H9 (cell line): ENCODE measurements around the gene SHB. TPM values are rescaled to one million over a fixed set of nuclear protein-coding genes. Genes with fewer than 3 reads are reported as not detected.

ENCODE experiments used
- DNase-seq: peaks from one replicate; pipeline ENCODE4 v3.0.0-alpha.2; 2017
- H2AFZ ChIP-seq: one replicate; pipeline ENCODE4 v1.6.1; 2013; ENCODE audit warnings: mild to moderate bottlenecking, low read length, control low read depth, moderate library complexity
- H2AK5ac ChIP-seq: 2 replicates; pipeline ENCODE4 v1.6.1; 2013; ENCODE audit warnings: low read length, control low read depth, mixed read lengths; ENCODE audit not compliant: insufficient read length
- H2BK120ac ChIP-seq: one replicate; pipeline ENCODE4 v1.6.1; 2013; ENCODE audit warnings: low read depth, mild to moderate bottlenecking, low read length, control low read depth, inconsistent platforms; ENCODE audit not compliant: poor library complexity, severe bottlenecking
- H2BK12ac ChIP-seq: 2 replicates; pipeline ENCODE4 v1.6.1; 2013; ENCODE audit warnings: low read length, control low read depth, mixed read lengths, low read depth; ENCODE audit not compliant: insufficient read length
- H2BK15ac ChIP-seq: 2 replicates; pipeline ENCODE4 v1.6.1; 2013; ENCODE audit warnings: low read depth, low read length, control low read depth
- H2BK20ac ChIP-seq: one replicate; pipeline ENCODE4 v1.6.1; 2013; ENCODE audit warnings: low read depth, mild to moderate bottlenecking, low read length, control low read depth, inconsistent platforms; ENCODE audit not compliant: poor library complexity, severe bottlenecking
- H2BK5ac ChIP-seq: 2 replicates; pipeline ENCODE4 v1.6.1; 2013; ENCODE audit warnings: low read length, control low read depth, mixed read lengths; ENCODE audit not compliant: insufficient read length
- H3K14ac ChIP-seq: 2 replicates; pipeline ENCODE4 v1.6.1; 2013; ENCODE audit warnings: low read length, control low read depth; ENCODE audit not compliant: insufficient read depth
- H3K18ac ChIP-seq: 2 replicates; pipeline ENCODE4 v1.6.1; 2013; ENCODE audit warnings: low read depth, mild to moderate bottlenecking, mixed read lengths, low read length, control low read depth; ENCODE audit not compliant: insufficient read length
- H3K23ac ChIP-seq: 2 replicates; pipeline ENCODE4 v1.6.1; 2013; ENCODE audit warnings: low read length, control low read depth, mixed read lengths, low read depth; ENCODE audit not compliant: insufficient read length
- H3K23me2 ChIP-seq: 2 replicates; pipeline ENCODE4 v1.6.1; 2013; ENCODE audit warnings: low read depth, mild to moderate bottlenecking, mixed read lengths, low read length, control low read depth; ENCODE audit not compliant: insufficient read length, poor library complexity, severe bottlenecking
- H3K27ac ChIP-seq: 2 replicates; pipeline ENCODE4 v1.5.1; 2013; ENCODE audit warnings: low read length, control low read depth, mixed read lengths, low read depth; ENCODE audit not compliant: insufficient read length
- H3K27me3 ChIP-seq: 2 replicates; pipeline ENCODE4 v1.6.1; 2013; ENCODE audit warnings: low read length, control low read depth, inconsistent platforms; ENCODE audit not compliant: insufficient read depth
- H3K4ac ChIP-seq: 2 replicates; pipeline ENCODE4 v1.6.1; 2013; ENCODE audit warnings: low read depth, mild to moderate bottlenecking, control low read depth, inconsistent platforms, low read length, moderate library complexity
- H3K4me1 ChIP-seq: 2 replicates; pipeline ENCODE4 v1.6.1; 2013; ENCODE audit warnings: low read length, control low read depth, inconsistent platforms; ENCODE audit not compliant: insufficient read depth
- H3K4me2 ChIP-seq: 2 replicates; pipeline ENCODE4 v1.6.1; 2013; ENCODE audit warnings: low read length, control low read depth, mixed read lengths; ENCODE audit not compliant: insufficient read length, insufficient read depth
- H3K56ac ChIP-seq: 2 replicates; pipeline ENCODE4 v1.6.1; 2013; ENCODE audit warnings: low read depth, mild to moderate bottlenecking, mixed read lengths, low read length, control low read depth; ENCODE audit not compliant: insufficient read length
- H3K79me1 ChIP-seq: 2 replicates; pipeline ENCODE4 v1.6.1; 2013; ENCODE audit warnings: low read depth, mild to moderate bottlenecking, moderate library complexity, low read length, control low read depth, inconsistent platforms; ENCODE audit not compliant: insufficient read depth, poor library complexity, severe bottlenecking
- H3K79me2 ChIP-seq: 2 replicates; pipeline ENCODE4 v1.6.1; 2013; ENCODE audit warnings: low read length, control low read depth, inconsistent platforms; ENCODE audit not compliant: insufficient read depth
- H3K9ac ChIP-seq: 2 replicates; pipeline ENCODE4 v1.6.1; 2013; ENCODE audit warnings: low read length, control low read depth, mixed read lengths; ENCODE audit not compliant: insufficient read length; ENCODE audit errors: extremely low read depth
- H3K9me3 ChIP-seq: one replicate; pipeline ENCODE4 v1.6.1; 2013; ENCODE audit warnings: low read depth, low read length, inconsistent platforms; ENCODE audit not compliant: control insufficient read depth
- H3T11ph ChIP-seq: one replicate; pipeline ENCODE4 v1.6.1; 2013; ENCODE audit warnings: mild to moderate bottlenecking, low read length, control low read depth, inconsistent platforms
- H4K20me1 ChIP-seq: one replicate; pipeline ENCODE4 v1.6.1; 2013; ENCODE audit not compliant: control insufficient read depth, insufficient read length, insufficient read depth
- H4K5ac ChIP-seq: 2 replicates; pipeline ENCODE4 v1.6.1; 2013; ENCODE audit warnings: low read depth, mild to moderate bottlenecking, mixed read lengths, low read length, control low read depth; ENCODE audit not compliant: insufficient read length
- H4K8ac ChIP-seq: replicated peaks from 2 replicates; pipeline ENCODE4 v1.6.1; 2013; ENCODE audit warnings: low read length, control low read depth, mixed read lengths, low read depth; ENCODE audit not compliant: insufficient read length
- H4K91ac ChIP-seq: 2 replicates; pipeline ENCODE4 v1.6.1; 2013; ENCODE audit warnings: low read depth, mild to moderate bottlenecking, moderate library complexity, mixed read lengths, low read length, control low read depth; ENCODE audit not compliant: insufficient read length
- H3K27ac Mint-ChIP-seq, 3 experiments: 2 replicates in 2 of 3; 3 replicates in 1 of 3; pipeline ENCODE4 v1.8.0; 2020 to 2021; ENCODE audit warnings: mixed read lengths in 3 of 3, mild to moderate bottlenecking in 1 of 3, moderate library complexity in 1 of 3
- H3K27me3 Mint-ChIP-seq: 2 replicates; pipeline ENCODE4 v1.8.0; 2021; ENCODE audit warnings: low read depth, mild to moderate bottlenecking, moderate library complexity, mixed read lengths
- H3K36me3 Mint-ChIP-seq, 3 experiments: 2 replicates in 2 of 3; 3 replicates in 1 of 3; pipeline ENCODE4 v1.8.0; 2020 to 2021; ENCODE audit warnings: low read depth in 3 of 3, mixed read lengths in 3 of 3; ENCODE audit not compliant: insufficient read depth in 1 of 3
- H3K4me1 Mint-ChIP-seq, 2 experiments: 2 replicates each; pipeline ENCODE4 v1.8.0; 2020; ENCODE audit warnings: mixed read lengths in 2 of 2
- H3K4me3 Mint-ChIP-seq, 2 experiments: 2 replicates in 1 of 2; 3 replicates in 1 of 2; pipeline ENCODE4 v1.8.0; 2020 to 2021; ENCODE audit warnings: mild to moderate bottlenecking in 2 of 2, mixed read lengths in 2 of 2, moderate library complexity in 1 of 2
- H3K9me3 Mint-ChIP-seq, 2 experiments: 2 replicates in 1 of 2; 3 replicates in 1 of 2; pipeline ENCODE4 v1.8.0; 2020; ENCODE audit warnings: mild to moderate bottlenecking in 2 of 2, mixed read lengths in 2 of 2, moderate library complexity in 1 of 2
- whole genome bisulfite sequencing: extraction: QIAGEN DNeasy Blood & Tissue Kit; methylation state at CpG from one replicate; pipeline ENCODE4 v1.1.7; 2013; ENCODE audit warnings: missing lambda C conversion rate, low lambda C conversion rate, mixed read lengths; ENCODE audit not compliant: insufficient read length; ENCODE audit errors: extremely low coverage; 5-methylcytosine and 5-hydroxymethylcytosine counted together
- total RNA-seq: library from RNA; stranded (reverse); gene quantifications from 2 replicates; pipeline ENCODE4 v1.2.1, GENCODE V29; 2021
- TF ChIP-seq, protein P1 (sequence below): fragments of 200-600 bp; sonication (generic); conservative IDR thresholded peaks from 3 replicates; pipeline ENCODE4 v1.8.0; 2021; ENCODE audit warnings: antibody characterized with exemption, mild to moderate bottlenecking

SHB gene
- total RNA-seq, 1 experiment from 2014 or later: 14.6 TPM

DNA sequence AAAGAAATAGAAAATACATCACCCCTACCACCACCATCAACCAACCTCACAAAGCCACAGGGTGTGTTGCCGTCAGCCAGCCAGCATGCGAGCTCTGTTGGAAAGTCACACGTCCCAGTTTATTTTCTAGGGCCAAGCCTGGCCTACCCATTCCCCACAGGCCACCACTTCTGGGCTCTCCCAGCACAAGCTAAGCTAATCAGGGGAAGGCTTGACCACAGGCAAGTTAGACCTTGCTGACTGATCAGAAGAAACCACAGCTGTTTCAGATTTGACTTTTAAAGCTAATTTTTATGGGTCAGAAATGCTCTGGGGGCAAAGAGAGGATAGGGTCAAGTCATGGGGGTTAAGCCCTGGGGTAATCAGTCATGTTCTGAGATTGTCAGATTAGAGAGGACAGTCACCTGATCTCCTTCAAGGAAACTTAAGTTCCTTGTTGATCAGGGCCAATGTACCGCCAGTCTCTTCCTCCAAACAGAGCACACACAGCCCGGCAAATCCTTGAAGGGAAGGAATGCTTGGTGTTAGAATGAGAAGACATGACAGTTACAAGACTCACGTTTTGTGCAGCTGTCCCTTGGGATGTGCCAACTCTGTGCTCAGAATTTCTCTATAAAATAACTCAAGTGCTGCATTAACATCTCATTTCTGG lies 7.6 kb downstream of the SHB start:
- H3K27me3 ChIP-seq: no peaks in the 10 kb centered on the region
- H3K9me3 Mint-ChIP-seq: no peaks in the 10 kb centered on the region; a peak in 1 of 5 replicates
- no peak overlapping the region for H4K8ac ChIP-seq
- no peak overlapping the region for H3K9ac ChIP-seq
- no peak overlapping the region for H3K27ac ChIP-seq
- H3K27me3 Mint-ChIP-seq: no peaks in the 10 kb centered on the region; the same call in 1 of the 2 replicates
- no peak overlapping the region for H3K23ac ChIP-seq
- H3K4ac ChIP-seq: no peak overlapping the region
- no peak overlapping the region for H2AK5ac ChIP-seq
- TF ChIP-seq, protein P1, sequence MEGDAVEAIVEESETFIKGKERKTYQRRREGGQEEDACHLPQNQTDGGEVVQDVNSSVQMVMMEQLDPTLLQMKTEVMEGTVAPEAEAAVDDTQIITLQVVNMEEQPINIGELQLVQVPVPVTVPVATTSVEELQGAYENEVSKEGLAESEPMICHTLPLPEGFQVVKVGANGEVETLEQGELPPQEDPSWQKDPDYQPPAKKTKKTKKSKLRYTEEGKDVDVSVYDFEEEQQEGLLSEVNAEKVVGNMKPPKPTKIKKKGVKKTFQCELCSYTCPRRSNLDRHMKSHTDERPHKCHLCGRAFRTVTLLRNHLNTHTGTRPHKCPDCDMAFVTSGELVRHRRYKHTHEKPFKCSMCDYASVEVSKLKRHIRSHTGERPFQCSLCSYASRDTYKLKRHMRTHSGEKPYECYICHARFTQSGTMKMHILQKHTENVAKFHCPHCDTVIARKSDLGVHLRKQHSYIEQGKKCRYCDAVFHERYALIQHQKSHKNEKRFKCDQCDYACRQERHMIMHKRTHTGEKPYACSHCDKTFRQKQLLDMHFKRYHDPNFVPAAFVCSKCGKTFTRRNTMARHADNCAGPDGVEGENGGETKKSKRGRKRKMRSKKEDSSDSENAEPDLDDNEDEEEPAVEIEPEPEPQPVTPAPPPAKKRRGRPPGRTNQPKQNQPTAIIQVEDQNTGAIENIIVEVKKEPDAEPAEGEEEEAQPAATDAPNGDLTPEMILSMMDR: no peak
- H3K14ac ChIP-seq: no peak overlapping the region
- H3K79me1 ChIP-seq: peaks cover 2% of the 10 kb centered on the region
- no peak overlapping the region for H4K5ac ChIP-seq
- no peak overlapping the region for H2BK15ac ChIP-seq
- H2BK20ac ChIP-seq: no peak overlapping the region
- no peak overlapping the region for H2AFZ ChIP-seq
- peaks cover 4% of the 10 kb centered on the region; the same call in 1 of the 2 replicates for H3K79me2 ChIP-seq
- H3K4me3 Mint-ChIP-seq: no peak overlapping the region
- H3K23me2 ChIP-seq: peaks cover 3% of the 10 kb centered on the region
- no CpG with 5 or more reads among the region's 6 CpGs for WGBS
- H3K4me1 Mint-ChIP-seq: peaks cover 71 to 78% of the 10 kb centered on the region in 2 experiments
- peaks cover 13% of the 10 kb centered on the region; the same call in 1 of the 2 replicates for H3K4me1 ChIP-seq
- no peak overlapping the region for H2BK12ac ChIP-seq
- H2BK120ac ChIP-seq: no peak overlapping the region
- no peak overlapping the region for H4K91ac ChIP-seq
- H2BK5ac ChIP-seq: no peak overlapping the region
- H3K56ac ChIP-seq: no peak overlapping the region
- H4K20me1 ChIP-seq: peaks cover 2% of the 10 kb centered on the region
- DNase-seq: no peak
- no peak overlapping the region for H3K18ac ChIP-seq
- H3T11ph ChIP-seq: no peak overlapping the region
- no peaks in the 10 kb centered on the region for H3K9me3 ChIP-seq
- H3K36me3 Mint-ChIP-seq: peaks cover 0 to 10% (median 0%) of the 10 kb centered on the region in 3 experiments; a peak in 5 of 7 replicates
- H3K27ac Mint-ChIP-seq: peak overlapping the region in 1 of 3 experiments; percentile 68; a peak in 2 of 7 replicates
- no peak overlapping the region for H3K4me2 ChIP-seq
